A549 (cell line): ENCODE results near the gene BCL2L15.

Experiments used
- CTCF ChIP-seq: fragments of >200 bp; sonication (Bioruptor Twin); formaldehyde crosslinking; IDR thresholded peaks from 3 replicates; pipeline ENCODE4 v1.5.1; 2016
- JUNB ChIP-seq: fragments of >200 bp; sonication (Bioruptor Twin); formaldehyde crosslinking; IDR thresholded peaks from 2 replicates; pipeline ENCODE4 v1.6.1; 2016
- PBX3 ChIP-seq: IDR thresholded peaks from 2 replicates; pipeline ENCODE4 v1.6.1; 2012
- POLR2A ChIP-seq: IDR thresholded peaks from 2 replicates; pipeline ENCODE4 v1.6.1; 2012; ENCODE audit warnings: mild to moderate bottlenecking, low read length
- POLR2AphosphoS2 ChIP-seq: conservative IDR thresholded peaks from 2 replicates; pipeline ENCODE4 v1.6.1; 2012; ENCODE audit warnings: low read length, improper control_type of control experiment, inconsistent platforms
- RAD21 ChIP-seq, 2 experiments: fragments of >200 bp in 1 of 2; sonication (Bioruptor Twin) in 1 of 2; formaldehyde crosslinking in 1 of 2; IDR thresholded peaks in 1 of 2; conservative IDR thresholded peaks in 1 of 2; 2 replicates in 1 of 2; 3 replicates in 1 of 2; pipeline ENCODE4 v1.6.1; 2012 to 2018; ENCODE audit warnings: inconsistent platforms in 1 of 2
- RCOR1 ChIP-seq: fragments of 150-350 bp; IDR thresholded peaks from 2 replicates; pipeline ENCODE4 v1.6.1; 2014; ENCODE audit warnings: antibody characterized with exemption, low read length, low read depth
- SMC3 ChIP-seq: fragments of >200 bp; sonication (Bioruptor Twin); formaldehyde crosslinking; IDR thresholded peaks from 3 replicates; pipeline ENCODE4 v1.6.1; 2018; ENCODE audit warnings: inconsistent platforms

- TF ChIP-seq RCOR1 (no peak), CTCF (no peak), JUNB (no peak), POLR2A (no peak), PBX3 (no peak), RAD21 (conservative IDR thresholded peaks at IDR 0.05 in 1 of 2, IDR thresholded peaks at IDR 0.05 in 1 of 2) (no peak), POLR2AphosphoS2 (no peak), SMC3 (no peak)
Measured at GRCh38 chr1:113846391-113847035, 40.9 kb downstream of the BCL2L15 start.
